Measurements from ENCODE around the gene BNIP5.

DNA sequence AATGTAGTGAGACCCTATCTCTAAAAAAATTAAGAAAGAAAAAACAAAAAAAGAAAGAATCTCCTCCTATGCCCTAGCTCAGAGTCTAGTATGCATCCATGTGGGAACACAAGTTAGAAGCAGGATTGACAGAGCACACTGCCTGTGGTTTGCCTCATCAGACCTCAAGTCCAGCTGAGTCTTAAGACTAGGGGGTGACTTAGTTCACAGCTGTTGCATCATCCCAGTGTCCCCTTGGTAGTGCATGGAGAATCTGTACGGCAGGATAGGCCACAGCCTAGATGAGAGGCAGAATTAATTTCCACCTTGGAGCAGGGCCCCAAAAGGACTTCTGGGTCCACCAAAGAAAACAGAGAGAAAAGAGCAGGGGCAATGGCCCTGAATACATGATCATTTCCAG lies 53.1 kb downstream of the BNIP5 start:
- TF ChIP-seq, protein P1, sequence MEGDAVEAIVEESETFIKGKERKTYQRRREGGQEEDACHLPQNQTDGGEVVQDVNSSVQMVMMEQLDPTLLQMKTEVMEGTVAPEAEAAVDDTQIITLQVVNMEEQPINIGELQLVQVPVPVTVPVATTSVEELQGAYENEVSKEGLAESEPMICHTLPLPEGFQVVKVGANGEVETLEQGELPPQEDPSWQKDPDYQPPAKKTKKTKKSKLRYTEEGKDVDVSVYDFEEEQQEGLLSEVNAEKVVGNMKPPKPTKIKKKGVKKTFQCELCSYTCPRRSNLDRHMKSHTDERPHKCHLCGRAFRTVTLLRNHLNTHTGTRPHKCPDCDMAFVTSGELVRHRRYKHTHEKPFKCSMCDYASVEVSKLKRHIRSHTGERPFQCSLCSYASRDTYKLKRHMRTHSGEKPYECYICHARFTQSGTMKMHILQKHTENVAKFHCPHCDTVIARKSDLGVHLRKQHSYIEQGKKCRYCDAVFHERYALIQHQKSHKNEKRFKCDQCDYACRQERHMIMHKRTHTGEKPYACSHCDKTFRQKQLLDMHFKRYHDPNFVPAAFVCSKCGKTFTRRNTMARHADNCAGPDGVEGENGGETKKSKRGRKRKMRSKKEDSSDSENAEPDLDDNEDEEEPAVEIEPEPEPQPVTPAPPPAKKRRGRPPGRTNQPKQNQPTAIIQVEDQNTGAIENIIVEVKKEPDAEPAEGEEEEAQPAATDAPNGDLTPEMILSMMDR (IDR thresholded peaks at IDR 0.05), result no peak
- TF ChIP-seq EZH2phosphoT487 (IDR thresholded peaks at IDR 0.05), result no peak
